Osteoblast (primary cell): ENCODE measurements around the gene MMP24OS. TPM values are rescaled to one million over a fixed set of nuclear protein-coding genes. Genes with fewer than 3 reads are reported as not detected.

Experiments used
- DNase-seq: peaks from one replicate; pipeline ENCODE4 v3.0.0; 2011; ENCODE audit warnings: low spot score, mixed read lengths; ENCODE audit not compliant: insufficient read length; ENCODE audit errors: missing footprints
- H2AFZ ChIP-seq: 2 replicates; pipeline ENCODE4 v1.6.0; 2011; ENCODE audit warnings: mild to moderate bottlenecking, low read length
- H3K27ac ChIP-seq: 2 replicates; pipeline ENCODE4 v1.5.1; 2011; ENCODE audit warnings: mild to moderate bottlenecking, low read depth, low read length, moderate library complexity
- H3K27me3 ChIP-seq: 2 replicates; pipeline ENCODE4 v1.6.0; 2012; ENCODE audit warnings: mild to moderate bottlenecking, control low read depth, inconsistent platforms, low read length, moderate library complexity; ENCODE audit not compliant: insufficient read depth
- H3K36me3 ChIP-seq: 2 replicates; pipeline ENCODE4 v1.5.1; 2011; ENCODE audit warnings: mild to moderate bottlenecking, low read length, control low read depth, moderate library complexity; ENCODE audit not compliant: insufficient read depth
- H3K4me1 ChIP-seq: 2 replicates; pipeline ENCODE4 v1.5.1; 2011; ENCODE audit warnings: mild to moderate bottlenecking, low read length, control low read depth, moderate library complexity; ENCODE audit not compliant: insufficient read depth
- H3K4me2 ChIP-seq: 2 replicates; pipeline ENCODE4 v1.6.0; 2011; ENCODE audit warnings: mild to moderate bottlenecking, low read length; ENCODE audit not compliant: insufficient read depth
- H3K4me3 ChIP-seq: fragments of 200-600 bp; sonication (generic); 3 replicates; pipeline ENCODE4 v1.5.1; 2012; ENCODE audit warnings: mild to moderate bottlenecking, low read length, inconsistent platforms; ENCODE audit not compliant: insufficient read depth
- H3K79me2 ChIP-seq: 2 replicates; pipeline ENCODE4 v1.6.0; 2012; ENCODE audit warnings: mild to moderate bottlenecking, low read length, control low read depth, inconsistent platforms; ENCODE audit not compliant: insufficient read depth
- H3K9me3 ChIP-seq: 2 replicates; pipeline ENCODE4 v1.5.1; 2011; ENCODE audit warnings: low read depth, low read length, control low read depth
- H4K20me1 ChIP-seq: 2 replicates; pipeline ENCODE4 v1.6.0; 2012; ENCODE audit warnings: mild to moderate bottlenecking, low read length, control low read depth; ENCODE audit not compliant: insufficient read depth
- total RNA-seq: library from RNA; depleted of rRNA; stranded (reverse); fragments of >200 nt; gene quantifications from 2 replicates; pipeline ENCODE4 v1.2.3, GENCODE V29; 2012
- TF ChIP-seq, protein P1 (sequence below): IDR thresholded peaks from 2 replicates; pipeline ENCODE4 v1.5.1; 2011; ENCODE audit warnings: mild to moderate bottlenecking, low read depth, low read length, moderate library complexity; ENCODE audit errors: extremely low read depth

The MMP24OS gene
- total RNA-seq, 1 donor = 22.1 TPM

DNA sequence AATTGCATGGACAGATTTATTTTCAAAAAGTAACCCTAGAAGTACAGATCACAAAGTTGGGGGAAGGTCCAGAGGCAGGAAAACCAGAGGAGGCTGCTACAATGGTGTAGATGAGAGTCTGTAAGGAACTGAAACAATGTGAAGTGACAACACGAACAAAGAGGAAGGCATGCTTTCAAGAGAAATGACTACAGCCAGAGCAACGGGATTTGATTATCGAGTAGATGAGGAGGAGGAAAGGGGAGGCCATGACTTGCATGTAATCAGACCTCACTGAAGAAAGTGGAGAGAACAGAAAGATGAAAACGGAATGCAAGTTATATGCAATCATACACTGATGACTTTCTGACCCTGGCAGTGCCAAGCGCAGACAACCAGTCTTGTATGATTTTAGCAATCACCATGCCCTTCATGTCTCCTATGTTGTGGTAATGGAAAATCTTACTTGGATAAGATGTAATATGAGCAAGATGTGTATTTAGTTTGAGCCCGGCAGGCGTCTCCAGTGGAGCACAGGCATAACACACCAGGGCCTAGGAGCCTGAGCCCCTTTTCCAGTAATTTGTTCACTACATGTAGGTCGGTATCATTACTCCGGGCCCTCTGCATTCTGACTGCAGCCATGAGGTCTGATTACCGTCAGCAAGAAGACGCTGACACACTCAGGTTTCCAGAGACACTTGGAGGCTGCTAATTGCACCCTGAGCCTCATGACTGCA, 48.3 kb upstream of the MMP24OS start:
- H3K4me3 ChIP-seq = no peak overlapping the region
- peaks cover 4% of the 10 kb centered on the region for H3K36me3 ChIP-seq
- no peaks in the 10 kb centered on the region for H3K27me3 ChIP-seq
- no peaks in the 10 kb centered on the region for H3K9me3 ChIP-seq
- no peak overlapping the region for H3K27ac ChIP-seq
- no peak overlapping the region for H2AFZ ChIP-seq
- H3K4me2 ChIP-seq = no peak overlapping the region
- H3K79me2 ChIP-seq = no peaks in the 10 kb centered on the region
- H4K20me1 ChIP-seq = no peaks in the 10 kb centered on the region
- peaks cover 15% of the 10 kb centered on the region for H3K4me1 ChIP-seq
- no peak for DNase-seq
- TF ChIP-seq, protein P1, sequence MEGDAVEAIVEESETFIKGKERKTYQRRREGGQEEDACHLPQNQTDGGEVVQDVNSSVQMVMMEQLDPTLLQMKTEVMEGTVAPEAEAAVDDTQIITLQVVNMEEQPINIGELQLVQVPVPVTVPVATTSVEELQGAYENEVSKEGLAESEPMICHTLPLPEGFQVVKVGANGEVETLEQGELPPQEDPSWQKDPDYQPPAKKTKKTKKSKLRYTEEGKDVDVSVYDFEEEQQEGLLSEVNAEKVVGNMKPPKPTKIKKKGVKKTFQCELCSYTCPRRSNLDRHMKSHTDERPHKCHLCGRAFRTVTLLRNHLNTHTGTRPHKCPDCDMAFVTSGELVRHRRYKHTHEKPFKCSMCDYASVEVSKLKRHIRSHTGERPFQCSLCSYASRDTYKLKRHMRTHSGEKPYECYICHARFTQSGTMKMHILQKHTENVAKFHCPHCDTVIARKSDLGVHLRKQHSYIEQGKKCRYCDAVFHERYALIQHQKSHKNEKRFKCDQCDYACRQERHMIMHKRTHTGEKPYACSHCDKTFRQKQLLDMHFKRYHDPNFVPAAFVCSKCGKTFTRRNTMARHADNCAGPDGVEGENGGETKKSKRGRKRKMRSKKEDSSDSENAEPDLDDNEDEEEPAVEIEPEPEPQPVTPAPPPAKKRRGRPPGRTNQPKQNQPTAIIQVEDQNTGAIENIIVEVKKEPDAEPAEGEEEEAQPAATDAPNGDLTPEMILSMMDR = no peak

DNA sequence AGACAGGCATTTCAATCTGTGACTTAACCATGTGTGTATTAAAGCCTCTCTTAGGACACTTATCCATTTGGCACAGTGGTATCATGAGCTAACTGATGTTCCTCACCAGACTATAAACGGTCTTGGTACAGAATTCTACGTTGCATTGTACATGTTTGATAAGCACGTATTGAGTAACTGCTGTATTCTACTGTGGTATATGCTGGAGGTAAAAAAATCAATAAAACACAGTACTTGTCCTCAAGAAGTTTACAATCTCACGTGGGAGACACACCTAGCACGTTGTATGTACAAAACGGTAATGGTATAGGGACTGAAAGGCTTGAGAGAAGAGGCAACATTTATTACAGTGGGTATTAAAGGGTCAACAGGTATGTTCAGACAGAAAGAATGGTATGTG, 47.5 kb upstream of the MMP24OS start:
- no peaks in the 10 kb centered on the region for H3K79me2 ChIP-seq
- peaks cover 23% of the 10 kb centered on the region for H3K4me1 ChIP-seq
- no peaks in the 10 kb centered on the region for H4K20me1 ChIP-seq
- no peak overlapping the region for H3K27ac ChIP-seq
- no peak overlapping the region for H3K4me3 ChIP-seq
- H3K4me2 ChIP-seq = no peak overlapping the region
- no peak for DNase-seq
- no peaks in the 10 kb centered on the region for H3K27me3 ChIP-seq
- no peak overlapping the region for H2AFZ ChIP-seq
- TF ChIP-seq, protein P1 = no peak
- H3K9me3 ChIP-seq = no peaks in the 10 kb centered on the region
- peaks cover 4% of the 10 kb centered on the region for H3K36me3 ChIP-seq

DNA sequence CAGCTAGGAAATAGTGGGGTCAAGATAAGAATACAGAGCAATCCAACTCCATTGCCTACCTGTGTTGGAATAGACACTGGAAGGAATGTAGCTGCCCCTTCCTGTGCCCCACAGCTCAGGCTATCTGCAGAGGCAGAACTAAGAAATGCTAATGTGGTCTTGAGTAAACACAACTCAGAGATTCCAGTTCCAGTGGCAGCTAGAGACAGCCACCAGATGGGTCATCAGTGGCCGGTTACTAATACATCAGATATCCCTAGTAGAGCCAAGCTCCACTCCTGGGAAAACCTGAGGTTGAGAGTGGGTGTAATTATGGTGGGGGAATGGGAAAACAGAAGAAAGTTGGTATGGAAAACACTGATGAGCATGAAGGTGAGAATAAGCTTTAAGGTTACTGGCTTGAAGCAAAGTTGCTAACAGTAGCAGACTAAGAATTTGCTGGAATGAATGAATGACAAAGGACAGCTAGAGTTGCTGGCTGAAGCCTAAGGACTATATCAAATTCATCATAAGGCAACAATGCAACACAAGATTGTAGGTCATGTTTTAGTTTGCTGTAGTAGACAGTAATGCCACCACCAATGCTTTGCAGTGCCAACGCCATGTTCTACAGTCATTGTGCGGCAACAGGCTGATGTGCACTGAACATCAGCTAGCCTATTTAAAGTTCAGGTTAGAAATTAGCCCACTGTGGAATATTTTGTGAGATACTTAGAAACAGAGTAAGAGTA, 42.6 kb upstream of the MMP24OS start:
- no peaks in the 10 kb centered on the region for H3K36me3 ChIP-seq
- H2AFZ ChIP-seq = no peak overlapping the region
- H3K4me1 ChIP-seq = peaks cover 48% of the 10 kb centered on the region
- no peaks in the 10 kb centered on the region for H3K27me3 ChIP-seq
- peak overlapping the region; percentile 64 for H3K4me2 ChIP-seq
- no peaks in the 10 kb centered on the region for H3K79me2 ChIP-seq
- H3K9me3 ChIP-seq = no peaks in the 10 kb centered on the region
- DNase-seq = peak; percentile 89
- TF ChIP-seq, protein P1 = no peak
- H4K20me1 ChIP-seq = no peaks in the 10 kb centered on the region
- H3K4me3 ChIP-seq = peak overlapping the region; percentile 11
- H3K27ac ChIP-seq = peak overlapping the region; percentile 90

DNA sequence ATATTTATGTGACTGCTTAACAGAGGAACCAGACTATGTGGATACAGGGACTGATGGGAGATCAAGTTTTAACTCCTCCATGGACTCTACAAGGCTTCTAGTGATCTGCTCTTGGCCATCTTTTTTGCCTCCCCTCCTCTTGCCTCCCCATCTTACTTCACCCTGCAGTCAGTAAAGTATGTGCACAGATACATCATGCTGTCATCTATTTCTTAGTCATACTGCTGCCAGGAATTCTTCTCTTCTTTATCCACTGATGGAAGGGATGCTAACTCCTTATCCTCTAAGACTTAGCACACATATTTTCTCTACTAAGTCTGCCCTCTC, 41.9 kb upstream of the MMP24OS start:
- peak; percentile 66 for DNase-seq
- TF ChIP-seq, protein P1 = no peak
- H4K20me1 ChIP-seq = no peaks in the 10 kb centered on the region
- H3K36me3 ChIP-seq = no peaks in the 10 kb centered on the region
- peak overlapping the region; percentile 90 for H3K27ac ChIP-seq
- H2AFZ ChIP-seq = no peak overlapping the region
- no peaks in the 10 kb centered on the region for H3K9me3 ChIP-seq
- peaks cover 55% of the 10 kb centered on the region for H3K4me1 ChIP-seq
- H3K4me3 ChIP-seq = peak overlapping the region; percentile 11
- H3K4me2 ChIP-seq = peak overlapping the region; percentile 64
- H3K27me3 ChIP-seq = no peaks in the 10 kb centered on the region
- no peaks in the 10 kb centered on the region for H3K79me2 ChIP-seq
